Adrenal gland (tissue), 5 donors: ENCODE measurements around the gene ITGB4.

ENCODE experiments used
- CTCF ChIP-seq, 6 experiments: fragments of 450-650 bp in 4 of 6; fragments of 200-600 bp in 2 of 6; sonication (generic) in 1 of 6; IDR thresholded peaks; 1 replicate in 5 of 6; 2 replicates in 1 of 6; pipeline versions ENCODE4 v1.5.1 to v1.8.0; 2016 to 2021; ENCODE audit warnings: antibody characterized with exemption in 6 of 6, mild to moderate bottlenecking in 2 of 6, moderate library complexity in 1 of 6
- POLR2A ChIP-seq, 2 donors: fragments of 450-650 bp; IDR thresholded peaks; one replicate each; pipeline ENCODE4 v1.6.1; 2017; ENCODE audit warnings: antibody characterized with exemption in 2 of 2, mild to moderate bottlenecking in 2 of 2, moderate library complexity in 1 of 2
- donor health status: DM: no; HTN: no; CAD: no.

GRCh38 chr17:75750661-75751423 is 29.6 kb downstream of the ITGB4 start:
- TF ChIP-seq POLR2A (IDR thresholded peaks at IDR 0.05) = no peak
- no peak for TF ChIP-seq CTCF (IDR thresholded peaks at IDR 0.05)
